Muscle of back (tissue), 11 donors: Measurements from ENCODE around the gene FGF14. TPM values are rescaled to one million over a fixed set of nuclear protein-coding genes. Genes with fewer than 3 reads are reported as not detected.

Experiments used
- DNase-seq, 3 donors: peaks; one replicate each; pipeline versions ENCODE4 v3.0.0 to v3.0.0-alpha.2; 2013
- polyA plus RNA-seq, 10 donors: library from polyadenylated mRNA; unstranded; fragments of 120-200 nt; gene quantifications; one replicate each; pipeline ENCODE4 v1.2.1, GENCODE V29; 2013; ENCODE audit not compliant: insufficient read length in 10 of 10

Gene FGF14
- polyA plus RNA-seq, 10 donors: 0.17 to 1.6 (median 0.60) TPM

DNA sequence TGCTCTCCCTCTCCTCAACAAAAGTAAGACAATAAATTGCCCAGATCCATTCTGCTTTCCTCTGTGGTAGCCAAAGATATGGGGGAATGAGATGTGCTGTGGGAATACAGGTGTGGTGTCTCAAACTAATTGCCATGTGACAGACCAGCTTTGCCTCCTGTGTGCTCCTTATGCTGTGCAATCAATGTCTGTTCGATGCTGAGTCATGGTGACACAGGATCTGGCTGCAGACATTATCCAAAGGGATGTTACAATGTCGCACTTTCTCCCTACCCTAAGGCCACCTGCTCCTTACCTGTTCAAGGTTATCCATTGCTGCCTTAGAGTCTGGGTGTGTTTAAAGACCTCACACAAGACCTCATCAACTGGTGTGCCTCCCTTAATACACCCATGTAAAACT is 32.5 kb downstream of the FGF14 start:
- DNase-seq: no peak

DNA sequence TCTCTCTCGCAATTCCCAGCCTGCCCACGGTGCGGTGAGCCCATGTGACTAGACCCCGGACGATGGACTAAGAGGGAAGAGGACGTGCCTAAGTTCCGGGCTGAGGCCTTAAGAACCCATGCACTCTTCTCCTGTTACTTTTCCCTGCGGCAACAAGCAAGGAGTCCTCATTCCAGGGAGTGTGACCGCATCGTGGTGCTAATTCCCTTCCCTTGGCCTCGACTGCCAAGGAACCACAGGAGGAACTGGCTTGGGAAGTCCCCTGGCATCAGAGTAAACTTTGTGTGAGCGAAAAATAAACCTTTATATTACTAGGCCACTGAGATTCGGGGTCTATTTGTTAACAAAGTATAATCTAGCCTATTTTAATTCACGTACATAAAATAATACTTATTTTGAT is 34.0 kb downstream of the FGF14 start:
- no peak for DNase-seq

DNA sequence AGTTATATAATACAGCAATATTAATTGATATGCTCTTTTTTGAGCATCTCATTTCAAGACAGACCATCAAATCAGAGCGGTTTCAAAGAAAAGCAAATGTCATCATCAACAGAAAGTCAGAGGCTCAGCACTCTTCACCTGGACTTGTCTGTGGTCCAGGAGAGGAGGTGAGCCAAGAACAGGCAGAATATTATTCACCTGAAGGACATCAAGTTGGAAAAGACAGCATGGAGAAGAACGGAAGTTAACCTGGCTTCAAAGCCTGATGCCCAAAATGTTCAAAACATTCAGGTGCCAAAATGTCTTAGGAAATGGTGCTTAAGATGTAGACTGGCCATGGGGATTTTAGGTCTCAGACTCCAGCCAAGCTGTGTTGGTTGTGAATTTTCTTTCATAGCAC is 40.7 kb downstream of the FGF14 start:
- no peak for DNase-seq

DNA sequence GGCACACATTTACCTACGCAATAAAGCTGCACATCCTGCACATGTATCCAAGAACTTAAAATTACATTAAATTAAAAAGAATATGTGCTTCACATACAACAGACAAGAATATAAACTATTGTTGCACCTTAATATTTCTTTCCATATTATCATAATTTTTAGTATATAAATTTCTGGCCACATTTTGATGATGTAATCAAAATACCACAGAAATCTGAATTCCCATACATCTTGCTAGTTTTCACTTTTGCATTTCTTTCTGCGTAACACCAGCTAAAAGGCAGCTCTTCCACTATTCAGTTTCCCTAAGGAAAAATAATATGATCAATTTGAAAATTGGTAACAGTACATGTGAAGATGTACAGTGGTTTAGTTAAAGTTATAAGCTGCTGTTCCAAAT is 42.6 kb downstream of the FGF14 start:
- DNase-seq: no peak

DNA sequence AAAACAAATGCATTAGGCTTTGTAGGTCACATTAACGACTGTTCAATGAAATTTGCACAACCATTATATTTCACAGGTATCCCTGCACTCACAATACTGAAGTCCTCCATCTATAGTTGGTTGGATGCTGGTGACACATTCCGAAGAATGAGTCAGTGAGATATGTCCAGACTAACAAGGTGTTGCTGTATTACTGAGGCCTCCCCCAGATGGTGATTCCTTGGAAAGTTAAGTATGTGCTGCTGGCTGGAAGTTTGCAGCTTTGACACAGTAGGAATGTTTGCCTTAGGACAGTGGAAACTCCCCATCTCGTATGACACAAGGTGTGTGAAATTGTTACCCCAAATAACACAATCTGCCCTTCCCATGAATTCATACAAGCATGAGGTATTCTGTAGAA is 46.6 kb downstream of the FGF14 start:
- DNase-seq: no peak

DNA sequence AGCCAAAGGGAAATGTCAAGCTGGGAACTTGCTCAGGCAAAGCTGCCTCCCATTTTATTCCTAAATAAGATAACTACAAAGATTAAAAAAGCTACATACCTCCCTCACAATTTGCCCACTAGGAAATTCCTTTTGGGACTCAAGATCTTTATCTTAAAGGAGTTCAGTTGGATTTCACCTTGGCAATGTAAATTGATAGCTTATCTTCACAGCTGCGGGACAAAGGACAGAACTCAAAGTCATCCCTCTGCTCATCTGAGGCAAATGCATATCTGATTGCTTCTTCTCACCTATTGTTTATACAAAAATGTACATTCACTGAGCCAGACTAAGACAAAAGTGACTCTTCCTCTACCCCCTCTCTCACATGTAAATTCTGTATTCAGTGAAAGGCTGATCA is 47.8 kb downstream of the FGF14 start:
- DNase-seq: no peak

DNA sequence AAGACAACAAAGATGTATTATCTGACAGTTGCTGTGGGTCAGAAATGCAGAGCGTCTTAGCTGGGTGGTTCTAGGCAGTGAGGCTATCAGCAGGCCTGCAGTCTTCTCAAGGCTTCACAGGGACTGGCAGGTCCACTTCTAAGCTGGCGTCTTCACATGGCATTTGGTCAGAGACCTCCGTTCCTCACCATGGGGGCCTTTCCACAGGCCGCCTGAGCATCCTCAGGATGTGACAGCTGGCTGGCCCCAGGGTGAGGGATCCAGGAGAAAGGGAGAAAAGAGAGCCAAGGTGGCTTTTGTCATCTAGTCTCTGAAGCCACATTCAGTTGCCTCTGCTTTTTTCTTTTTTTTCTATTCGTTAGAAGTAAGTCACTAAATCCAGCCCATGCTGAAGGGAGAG is 50.3 kb downstream of the FGF14 start:
- no peak for DNase-seq

DNA sequence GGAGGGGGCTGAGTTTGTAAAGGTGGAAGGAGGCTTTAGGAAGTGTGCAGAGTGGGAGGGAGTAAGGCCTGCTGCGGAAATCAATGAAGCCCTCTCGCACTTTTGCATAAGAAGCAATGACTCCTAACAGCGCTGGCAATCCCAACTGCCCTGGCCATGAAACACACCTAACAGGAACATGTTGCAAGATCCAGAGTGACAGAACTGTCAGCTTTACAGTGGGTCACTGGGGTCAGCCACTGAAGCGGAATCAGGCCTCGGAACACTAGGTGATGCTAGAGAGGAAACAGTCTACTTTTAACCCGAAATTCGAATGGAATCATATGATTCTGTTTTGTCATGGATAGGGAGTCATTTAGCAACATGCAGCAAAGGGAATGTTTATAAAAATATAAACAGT is 54.4 kb downstream of the FGF14 start:
- no peak for DNase-seq

DNA sequence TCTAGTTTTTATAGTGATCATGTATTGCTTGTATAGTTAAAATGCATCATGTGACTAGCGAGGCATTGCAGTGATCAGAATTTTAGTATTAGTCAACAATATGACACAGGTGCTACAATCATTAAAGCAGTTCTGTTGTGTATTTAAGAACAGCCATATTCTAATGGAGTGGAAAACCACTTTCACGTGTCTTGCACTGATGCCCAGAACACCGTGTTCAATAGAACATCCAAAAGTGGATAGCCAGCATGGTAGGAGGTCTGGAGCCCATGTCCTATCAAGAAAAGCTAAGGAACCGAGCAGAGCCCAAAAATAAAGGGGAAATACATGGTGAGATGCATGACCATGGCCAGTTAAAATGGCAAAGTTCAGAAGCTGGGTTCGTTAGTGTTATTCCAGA is 55.1 kb downstream of the FGF14 start:
- DNase-seq: no peak

DNA sequence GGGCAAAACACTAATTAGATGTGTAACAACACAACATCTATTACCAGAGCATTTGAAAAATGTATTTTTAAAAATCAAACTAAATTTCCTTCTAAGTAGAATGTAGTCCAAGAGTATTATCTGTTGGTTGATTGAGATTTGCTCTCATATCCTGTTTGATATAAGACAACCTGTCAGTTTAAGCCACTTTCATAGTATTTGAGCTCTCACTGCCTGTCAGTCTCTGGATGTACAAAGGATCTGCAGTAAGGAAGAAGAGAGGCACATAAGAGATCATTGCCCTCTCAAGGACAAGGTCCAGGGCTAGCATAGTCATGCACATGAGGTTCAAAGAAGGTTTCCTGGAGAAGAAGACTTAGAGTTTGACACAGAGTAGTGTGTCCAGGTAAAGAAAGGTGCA is 57.4 kb downstream of the FGF14 start:
- no peak for DNase-seq

DNA sequence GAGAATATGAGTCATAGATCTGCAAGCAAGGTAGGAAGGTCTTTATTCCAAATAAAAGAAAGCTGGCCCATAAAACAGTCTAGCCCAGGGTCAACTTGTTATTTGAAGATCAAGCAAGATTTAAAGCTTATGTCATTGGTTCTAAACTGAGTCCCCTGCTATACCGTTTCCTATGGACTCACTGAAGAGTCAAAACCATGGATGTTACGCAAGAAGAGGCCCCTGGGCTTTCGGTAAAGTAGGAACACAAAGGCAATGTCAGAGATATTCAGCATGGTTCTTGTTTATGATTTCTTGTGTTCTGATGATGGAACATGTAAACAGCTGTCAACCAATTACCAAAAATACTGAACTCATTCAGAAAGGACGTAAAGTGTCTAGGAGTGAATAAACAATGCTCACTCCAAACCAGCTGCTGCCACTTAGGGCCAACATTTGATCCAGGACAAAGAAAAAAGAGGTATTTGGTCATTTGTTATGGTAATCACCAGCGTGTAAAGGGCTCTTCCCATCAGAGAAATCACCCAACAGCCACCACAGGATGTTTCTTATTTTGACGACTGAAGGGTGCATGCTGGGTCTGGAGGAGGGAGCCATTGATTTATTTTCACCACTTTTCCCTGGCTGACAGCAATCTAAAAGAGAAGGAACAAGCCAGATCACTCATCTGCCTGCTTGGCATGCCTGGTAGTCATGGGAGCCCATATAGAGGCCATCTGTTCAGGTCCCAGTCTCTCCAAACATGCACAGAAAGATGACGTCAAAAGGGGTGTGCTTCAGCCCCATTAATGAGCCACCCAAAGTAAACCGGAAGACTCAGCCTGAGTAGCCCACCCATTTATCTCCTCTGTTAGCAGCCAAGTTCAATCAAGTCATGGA is 68.3 kb downstream of the FGF14 start:
- DNase-seq: no peak

DNA sequence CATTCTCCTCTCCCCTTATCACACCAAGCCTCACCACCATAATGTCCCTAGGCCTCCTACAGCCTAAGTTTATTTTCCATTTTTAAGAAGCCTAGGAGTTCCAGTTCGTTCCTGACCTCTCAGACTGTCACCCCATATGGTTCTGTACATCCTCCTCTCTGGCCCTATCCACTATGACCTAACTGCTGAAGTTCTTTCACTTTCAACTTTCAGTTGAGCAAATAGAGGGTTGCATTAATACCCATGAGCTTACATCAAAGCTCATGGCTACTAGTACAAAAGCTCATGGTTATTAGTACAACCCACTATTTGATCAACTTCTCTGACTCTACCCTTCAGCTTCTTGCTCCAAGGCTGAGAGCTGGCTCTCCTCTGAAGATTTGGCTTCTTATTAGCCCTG is 72.9 kb downstream of the FGF14 start:
- DNase-seq: no peak

DNA sequence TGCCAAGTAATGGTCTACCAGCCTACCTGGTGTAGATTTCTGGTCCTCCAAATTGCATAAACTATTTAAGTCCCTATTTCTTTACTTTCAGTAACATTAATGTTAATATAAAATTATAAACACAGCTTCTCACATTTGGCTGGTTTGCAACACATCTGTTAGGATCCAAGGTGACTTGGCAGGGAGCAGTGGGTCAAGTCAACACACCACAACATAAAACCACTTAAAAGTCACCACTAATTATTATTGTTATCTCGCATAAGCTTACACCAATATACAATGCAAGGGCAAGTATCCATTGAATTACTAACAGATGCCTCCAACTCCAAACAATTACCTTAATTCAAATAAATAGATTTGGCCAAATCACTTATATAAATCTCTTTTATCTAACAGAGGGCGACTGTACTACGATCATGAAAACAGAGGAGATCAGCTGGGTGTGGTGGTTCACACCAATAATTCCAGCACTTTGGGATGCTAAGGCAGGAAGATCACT is 74.7 kb downstream of the FGF14 start:
- no peak for DNase-seq

DNA sequence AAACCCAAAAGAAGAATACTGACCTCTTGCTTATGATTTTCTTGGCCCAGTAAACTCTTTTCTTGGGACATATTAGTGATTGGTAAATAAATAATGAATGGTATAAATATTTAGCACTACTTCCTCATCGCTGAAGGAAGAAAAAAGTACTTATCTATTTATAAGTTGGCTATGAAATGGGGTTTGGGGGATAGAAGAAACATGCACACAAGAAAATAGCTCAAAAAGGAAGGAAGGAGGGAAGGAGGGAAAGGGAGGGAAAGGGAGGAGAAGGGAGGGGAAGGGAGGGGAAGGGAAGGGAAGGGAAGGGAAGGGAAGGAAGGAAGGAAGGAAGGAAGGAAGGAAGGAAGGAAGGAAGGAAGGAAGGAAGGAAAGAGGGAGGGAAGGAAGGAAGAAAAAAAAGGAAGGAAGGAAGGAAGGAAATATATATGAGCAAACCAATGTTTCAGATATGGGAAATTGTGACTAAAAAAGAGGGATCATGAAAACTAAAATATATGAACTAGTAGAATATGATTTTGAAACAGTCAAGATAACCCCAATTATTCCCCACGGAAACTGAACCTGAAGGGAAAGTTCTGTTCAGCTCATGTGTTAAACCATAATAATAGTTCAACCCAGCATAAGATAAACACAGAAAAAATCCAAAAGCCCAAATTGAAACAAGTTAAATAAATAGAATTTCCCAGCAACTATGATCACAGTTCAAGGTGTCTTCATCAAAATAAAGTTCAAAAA is 75.3 kb downstream of the FGF14 start:
- no peak for DNase-seq

DNA sequence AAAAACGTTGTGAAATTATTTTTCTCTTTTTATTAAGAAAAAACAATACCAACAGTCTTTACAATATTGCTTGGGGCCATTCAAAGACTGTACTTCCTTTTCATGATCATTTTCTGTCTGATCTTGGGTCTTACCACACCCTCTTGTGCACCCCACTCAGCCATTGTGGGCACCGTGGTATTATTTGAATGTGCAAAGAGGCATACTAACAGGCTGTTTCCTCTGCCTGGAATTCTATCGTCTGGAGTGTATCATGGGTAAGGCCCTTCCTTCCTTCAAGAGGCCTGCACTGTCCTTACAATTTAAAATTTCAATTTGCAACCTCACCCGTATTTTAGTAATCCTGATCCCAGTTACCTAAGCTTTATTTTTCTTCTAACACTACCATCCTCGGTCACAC is 76.5 kb downstream of the FGF14 start:
- DNase-seq: no peak

DNA sequence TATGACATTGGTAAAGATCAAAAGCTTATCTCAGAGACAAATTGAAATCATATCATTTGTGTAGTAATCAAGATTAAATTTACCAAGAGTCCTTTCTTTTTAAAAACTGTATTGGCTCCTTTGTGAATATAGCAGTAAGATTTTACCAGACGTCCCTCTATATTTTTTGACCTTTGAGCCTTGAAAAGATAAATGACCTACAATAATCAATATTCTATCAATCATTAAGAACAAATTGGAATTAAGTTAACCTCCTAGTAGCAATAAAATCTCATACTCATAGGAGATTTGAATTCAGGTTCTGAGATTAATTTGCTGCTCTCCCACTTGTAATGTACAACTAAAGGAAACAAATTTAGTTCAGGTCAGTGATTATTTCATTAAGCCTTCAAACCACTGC is 78.3 kb downstream of the FGF14 start:
- DNase-seq: no peak

DNA sequence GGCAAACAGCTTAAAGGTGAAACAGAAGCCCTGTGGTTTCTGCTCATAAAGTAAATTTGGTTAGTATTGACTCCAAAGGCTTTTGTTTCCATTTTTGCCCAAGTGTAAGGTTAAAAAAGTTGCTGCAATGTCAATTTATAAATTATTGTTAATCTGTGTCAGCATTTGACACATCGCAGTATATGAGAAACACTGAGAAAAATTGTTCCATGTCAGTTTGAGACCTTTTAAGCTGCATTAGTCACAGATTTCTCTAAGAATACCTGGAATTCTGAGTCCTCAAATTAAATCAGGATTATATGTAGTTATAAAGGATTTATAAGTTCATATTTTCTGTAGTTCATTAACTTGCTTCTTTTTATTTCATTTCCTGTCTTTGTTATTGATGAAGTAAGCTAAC is 78.8 kb downstream of the FGF14 start:
- DNase-seq: no peak

DNA sequence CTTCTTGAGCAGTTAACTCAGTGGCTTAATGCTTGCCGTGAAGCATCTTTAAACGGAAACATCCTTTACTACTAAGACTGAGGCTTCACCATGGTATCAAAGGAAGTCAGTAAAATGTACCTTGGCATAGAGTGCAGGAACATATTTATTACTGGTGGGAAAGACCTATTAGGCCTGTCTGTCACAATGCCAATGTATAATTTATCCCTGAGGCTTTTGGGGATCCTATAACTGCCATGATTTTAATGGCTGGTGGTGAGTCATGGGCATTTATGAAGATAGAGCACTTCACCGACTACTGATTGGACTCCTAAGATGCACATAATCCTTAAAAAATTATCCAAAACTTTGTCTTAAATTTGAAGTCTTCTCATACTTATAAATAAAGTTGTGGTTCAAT is 79.6 kb downstream of the FGF14 start:
- DNase-seq: no peak

DNA sequence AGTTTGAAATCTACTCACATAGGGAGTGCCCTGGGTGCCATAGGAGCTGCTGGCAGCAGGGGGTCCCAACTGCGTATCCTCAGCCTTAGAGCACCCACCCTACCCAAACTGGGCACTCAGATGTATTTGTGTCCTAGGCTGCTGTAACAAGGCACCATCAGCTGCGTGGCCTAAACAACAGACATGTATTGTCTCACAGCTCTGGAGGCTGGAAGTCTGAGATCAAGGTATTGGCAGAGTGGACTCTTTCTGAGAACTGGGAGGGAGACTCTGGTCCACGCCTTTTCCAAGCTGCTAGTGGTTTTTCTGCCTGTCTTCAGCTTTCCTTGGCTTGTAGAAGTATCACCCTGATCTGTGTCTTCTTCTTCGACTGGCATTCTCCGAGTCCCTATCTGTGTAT is 83.6 kb downstream of the FGF14 start:
- peak in 1 of 3 donors; percentile 22 for DNase-seq

DNA sequence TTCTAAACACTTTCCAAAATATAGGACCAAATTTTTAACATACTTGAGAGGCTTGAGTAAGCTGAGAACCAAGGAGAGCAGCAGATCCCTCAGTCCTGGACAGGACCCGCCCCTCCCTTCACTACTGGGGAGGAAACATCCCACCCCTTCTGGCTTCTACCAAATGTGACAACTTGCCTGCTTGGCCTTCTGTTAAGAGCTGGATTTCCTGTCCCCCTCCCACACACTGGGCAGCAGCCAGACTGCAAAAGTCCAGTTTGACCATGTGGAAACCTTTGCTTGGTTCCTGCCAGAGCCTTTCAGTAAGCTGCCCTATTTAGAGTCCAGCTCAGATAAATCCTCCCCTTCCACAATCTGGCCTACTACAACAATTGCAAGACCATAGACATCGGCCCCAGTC is 84.3 kb downstream of the FGF14 start:
- peak; percentile 12 to 81 (median 53) for DNase-seq

DNA sequence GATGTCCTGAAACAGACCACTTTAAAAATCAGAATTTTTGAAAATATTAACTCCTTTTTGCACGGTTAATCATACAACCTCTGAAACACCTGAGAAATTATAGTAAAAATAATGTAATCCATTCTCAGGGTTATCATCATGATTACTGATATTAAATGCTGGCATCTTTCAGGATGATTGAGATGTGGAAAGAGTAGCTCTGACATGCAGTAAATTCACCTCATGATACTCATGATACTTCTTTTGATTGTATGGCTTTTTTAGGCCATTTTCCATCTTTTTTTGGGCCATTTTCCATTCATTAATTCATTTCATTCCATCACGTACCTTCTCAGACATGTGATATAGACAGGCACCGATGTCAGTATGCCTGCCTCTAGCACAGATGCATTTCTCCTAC is 85.1 kb downstream of the FGF14 start:
- no peak for DNase-seq

DNA sequence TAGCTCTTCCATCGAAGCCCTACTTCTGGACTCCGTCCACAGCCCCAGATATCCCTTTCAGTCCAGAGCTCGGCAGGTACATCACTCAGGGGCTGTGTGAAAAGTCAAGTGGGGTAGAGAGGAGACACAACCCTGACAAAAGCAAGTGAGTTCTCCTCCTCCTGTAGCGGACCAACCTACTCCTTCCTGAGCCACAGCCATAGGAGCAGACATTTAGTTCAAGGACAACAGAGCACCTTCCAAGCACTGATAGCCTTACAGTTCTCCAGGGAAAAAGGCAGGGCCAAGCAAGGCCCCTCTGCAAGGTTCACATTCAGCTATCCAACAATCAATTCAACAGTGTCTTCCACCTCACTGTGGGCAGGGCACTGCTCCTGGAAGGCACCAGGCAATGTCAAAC is 89.0 kb downstream of the FGF14 start:
- no peak for DNase-seq

DNA sequence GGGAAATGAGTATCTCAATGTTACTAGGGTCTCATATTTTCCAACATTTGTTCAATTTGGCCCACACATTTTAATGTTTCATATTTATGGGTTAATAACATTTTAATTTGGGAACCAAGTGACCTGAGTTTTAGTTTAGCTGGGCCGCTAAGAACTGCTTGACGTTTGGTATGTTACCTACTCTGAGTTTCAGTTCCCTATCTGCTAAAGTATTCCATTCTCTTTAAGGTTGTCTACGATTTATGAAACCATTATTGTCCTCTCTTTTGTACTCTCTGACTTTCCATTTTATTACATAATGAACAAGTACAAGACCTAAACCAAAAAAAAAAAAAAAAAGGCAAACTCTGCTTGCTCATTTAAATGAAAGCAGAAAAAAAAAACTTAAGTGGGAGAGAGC is 89.9 kb downstream of the FGF14 start:
- DNase-seq: no peak
